Fibroblast of skin of back (primary cell): Measurements from ENCODE around the gene CIAO3.

Source experiments
- DNase-seq: peaks from one replicate; pipeline ENCODE4 v3.0.0-alpha.2; 2013

CIAO3 gene

GRCh38 chr16:775236-775796 is 34.5 kb upstream of the CIAO3 start:
- DNase-seq = no peak

GRCh38 chr16:774086-775001 is 33.5 kb upstream of the CIAO3 start:
- DNase-seq = no peak

- DNase-seq = no peak
These were observed 32.2 kb upstream of the CIAO3 start for GRCh38 chr16:772959-773358.

DNA sequence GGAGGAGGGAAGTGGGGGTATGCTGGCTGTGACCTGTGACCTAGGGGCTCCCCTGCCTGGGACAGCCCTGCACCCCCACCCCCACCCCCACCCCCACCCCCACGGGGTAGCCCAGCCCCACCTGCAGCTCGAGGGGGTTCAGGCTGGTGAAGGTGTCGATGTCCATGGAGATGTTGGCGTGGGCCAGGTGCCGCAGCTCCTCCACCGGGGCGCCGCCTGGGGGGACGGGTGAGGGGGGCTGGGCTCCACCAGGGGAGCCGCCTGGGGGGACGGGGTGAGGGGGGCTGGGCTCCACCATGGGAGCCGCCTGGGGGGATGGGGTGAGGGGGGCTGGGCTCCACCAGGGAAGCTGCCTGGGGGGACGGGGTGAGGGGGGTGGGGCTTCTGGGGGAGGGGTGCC is 29.6 kb upstream of the CIAO3 start:
- no peak for DNase-seq

GRCh38 chr16:769934-770333 is 29.1 kb upstream of the CIAO3 start:
- DNase-seq = no peak

DNA sequence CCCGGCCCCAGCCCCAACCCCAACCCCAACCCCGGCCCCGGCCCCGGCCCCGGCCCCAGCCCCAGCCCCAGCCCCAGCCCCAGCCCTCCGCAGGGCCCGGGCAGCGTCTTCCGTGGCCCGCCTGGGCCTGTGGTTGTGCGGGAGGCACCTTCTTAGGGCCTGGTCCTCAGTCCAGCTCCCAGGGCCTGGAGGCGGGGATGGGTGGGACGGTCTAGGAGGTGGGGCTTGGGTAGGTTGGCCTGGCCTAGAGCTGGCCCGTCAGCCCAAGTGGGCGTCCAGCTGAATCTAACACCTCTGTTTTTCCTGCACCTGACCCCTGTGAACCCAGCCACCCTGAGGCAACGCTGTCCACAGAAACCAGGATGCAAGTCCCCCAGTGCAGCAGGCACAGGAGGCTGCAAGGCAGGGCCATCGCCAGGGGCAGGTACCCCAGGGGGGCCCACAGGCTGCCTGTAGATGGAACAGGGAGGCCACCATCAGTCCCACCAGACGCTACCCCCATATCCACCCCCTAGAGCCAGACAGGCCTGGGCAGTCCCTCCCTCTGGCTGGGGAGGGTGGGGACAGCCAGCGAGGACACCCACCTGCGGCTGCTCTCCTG is 28.5 kb upstream of the CIAO3 start:
- DNase-seq = no peak

GRCh38 chr16:768428-768827 is 27.6 kb upstream of the CIAO3 start:
- DNase-seq = no peak

DNA sequence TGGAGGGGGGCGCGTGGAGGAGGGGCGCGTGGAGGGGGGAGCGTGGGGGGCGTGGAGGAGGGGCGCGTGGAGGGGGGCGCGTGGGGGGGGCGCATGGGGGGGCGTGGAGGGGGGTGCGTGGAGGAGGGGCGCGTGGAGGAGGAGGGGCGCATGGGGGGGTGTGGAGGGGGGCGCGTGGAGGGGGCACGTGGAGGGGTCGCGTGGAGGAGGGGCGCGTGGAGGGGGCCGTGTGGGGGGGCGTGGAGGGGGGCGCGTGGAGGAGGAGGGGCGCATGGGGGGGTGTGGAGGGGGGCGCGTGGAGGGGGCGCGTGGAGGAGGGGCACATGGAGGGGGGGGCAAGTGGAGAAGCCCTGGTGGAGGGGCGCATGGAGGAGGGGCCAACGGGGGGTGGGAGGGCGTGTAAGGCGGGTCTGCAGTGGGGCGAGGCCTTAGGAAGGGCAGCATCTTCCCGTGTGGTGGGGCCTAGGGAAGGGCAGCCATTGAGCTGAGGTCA is 27.0 kb upstream of the CIAO3 start:
- no peak for DNase-seq

- no peak for DNase-seq
These were observed 26.2 kb upstream of the CIAO3 start for GRCh38 chr16:766820-767640.

GRCh38 chr16:766008-766819 is 25.4 kb upstream of the CIAO3 start:
- no peak for DNase-seq

DNA sequence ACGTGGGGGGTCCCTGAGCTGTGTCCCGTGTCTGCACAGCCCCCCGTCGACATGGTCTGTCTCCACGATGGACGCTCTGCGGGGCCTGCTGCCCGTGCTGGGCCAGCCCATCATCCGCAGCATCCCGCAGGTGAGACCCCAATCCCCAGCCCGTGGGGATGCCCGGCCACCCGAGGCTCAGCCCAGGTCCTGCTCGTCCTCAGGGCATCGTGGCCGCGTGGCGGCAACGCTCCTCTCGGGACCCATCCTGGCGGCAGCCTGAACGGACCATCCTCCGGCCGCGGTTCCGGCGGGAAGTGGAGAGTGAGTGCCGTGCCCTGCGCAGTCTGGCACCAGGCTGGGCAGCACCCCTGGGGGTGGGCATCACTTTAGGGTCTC is 24.7 kb upstream of the CIAO3 start:
- no peak for DNase-seq

GRCh38 chr16:764848-765487 is 24.2 kb upstream of the CIAO3 start:
- no peak for DNase-seq

GRCh38 chr16:764184-764750 is 23.5 kb upstream of the CIAO3 start:
- DNase-seq = no peak

- no peak for DNase-seq
These were observed 22.8 kb upstream of the CIAO3 start for GRCh38 chr16:763369-764183.

DNA sequence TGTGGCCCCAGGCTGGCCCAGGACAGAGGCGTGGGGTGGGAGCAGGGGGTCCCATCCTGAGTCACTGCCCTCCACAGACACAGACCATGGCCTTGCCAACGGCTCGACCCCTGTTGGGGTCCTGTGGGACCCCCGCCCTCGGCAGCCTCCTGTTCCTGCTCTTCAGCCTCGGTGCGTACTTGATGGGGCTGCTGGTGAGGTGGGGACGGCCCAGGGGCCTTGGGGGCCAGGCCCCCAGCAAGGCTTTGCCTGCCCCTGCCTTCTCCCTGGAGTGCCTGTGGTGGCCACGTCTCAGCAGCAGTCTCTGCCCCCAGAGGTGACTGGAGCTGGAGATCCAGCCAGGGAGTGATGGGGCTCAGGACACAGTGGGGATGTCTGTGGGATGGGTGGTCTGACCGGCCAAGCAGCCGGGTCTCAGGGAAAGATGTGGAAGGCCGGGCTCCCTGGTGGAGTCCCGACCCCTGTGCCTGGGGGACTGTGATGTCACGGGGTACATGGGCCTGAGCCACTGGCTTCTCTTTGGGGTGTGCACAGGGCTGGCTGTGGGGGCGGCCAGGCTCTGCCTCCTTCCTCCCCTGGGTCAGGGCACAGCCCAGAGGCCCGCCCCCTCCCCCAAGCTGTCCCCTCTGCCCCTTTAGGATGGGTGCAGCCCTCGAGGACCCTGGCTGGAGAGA is 21.9 kb upstream of the CIAO3 start:
- no peak for DNase-seq

- no peak for DNase-seq
These were observed 21.1 kb upstream of the CIAO3 start for GRCh38 chr16:761625-762513.

GRCh38 chr16:760545-761343 is 19.9 kb upstream of the CIAO3 start, which contains the start of gene MSLN:
MSLN (plus strand) TSS chr16:760734; CDS start chr16:762681, 1,947 bp downstream.
- no peak for DNase-seq
